ENCODE results near the gene TMEM266.

The TMEM266 gene

DNA sequence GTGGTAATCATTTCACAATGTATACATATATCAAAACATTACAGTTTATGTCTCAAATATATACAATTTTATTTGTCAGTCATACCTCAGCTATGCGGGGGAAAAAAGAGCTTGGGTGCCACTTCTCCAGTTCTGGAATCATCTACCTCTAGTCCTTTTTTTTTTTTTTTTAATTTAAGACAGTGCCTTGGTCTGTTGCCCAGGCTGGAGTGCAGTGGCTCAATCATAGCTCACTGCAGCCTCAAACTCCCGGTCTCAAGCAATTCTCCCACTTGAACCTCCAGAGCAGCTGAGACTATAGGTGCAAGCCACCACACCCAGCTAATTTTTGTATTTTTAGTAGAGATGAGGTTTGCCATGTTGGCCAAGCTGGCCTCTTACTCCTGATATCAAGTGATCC is 67.4 kb downstream of the TMEM266 start:
- no peak for DNase-seq (ENCODE audit: low read depth in 2 of 2)

DNA sequence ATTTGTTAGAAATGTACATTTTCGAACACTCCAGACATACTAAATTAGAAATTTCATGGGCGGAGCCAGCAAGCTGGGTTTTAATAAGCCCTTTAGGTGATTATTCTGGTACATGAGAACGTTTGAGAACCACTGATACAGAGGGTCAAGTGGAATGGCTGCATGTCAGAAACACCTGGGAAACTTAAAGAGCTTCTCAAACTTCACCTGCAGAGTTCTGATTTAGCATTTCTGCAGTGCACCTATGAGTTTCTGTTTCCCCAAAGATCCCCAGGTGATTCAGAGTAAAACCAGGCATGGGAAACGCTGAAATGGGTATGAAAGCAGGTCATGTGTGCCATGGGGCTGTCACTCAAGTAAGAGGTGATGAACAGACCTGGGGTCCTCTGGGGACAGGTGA is 68.1 kb downstream of the TMEM266 start:
- DNase-seq (ENCODE audit: low read depth in 2 of 2): no peak

DNA sequence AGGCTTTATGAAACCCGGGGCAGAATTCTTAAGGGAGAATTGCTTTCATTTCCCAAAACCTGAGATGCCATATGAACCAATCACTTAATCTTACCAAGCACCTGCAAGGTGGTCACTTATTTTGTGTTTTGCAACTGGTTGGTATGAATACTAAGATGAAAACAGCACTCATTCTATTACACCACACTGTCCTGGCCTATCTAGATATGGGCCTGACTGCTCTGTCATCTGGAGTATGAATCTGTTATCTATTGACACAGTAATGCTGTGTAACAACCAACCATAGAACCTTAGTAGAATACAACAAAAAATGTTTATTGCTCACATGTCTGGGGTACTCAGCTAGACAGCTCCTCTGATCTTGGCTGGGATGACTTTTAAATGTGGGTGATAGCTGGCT is 74.8 kb downstream of the TMEM266 start:
- no peak for DNase-seq (ENCODE audit: low read depth in 2 of 2)

DNA sequence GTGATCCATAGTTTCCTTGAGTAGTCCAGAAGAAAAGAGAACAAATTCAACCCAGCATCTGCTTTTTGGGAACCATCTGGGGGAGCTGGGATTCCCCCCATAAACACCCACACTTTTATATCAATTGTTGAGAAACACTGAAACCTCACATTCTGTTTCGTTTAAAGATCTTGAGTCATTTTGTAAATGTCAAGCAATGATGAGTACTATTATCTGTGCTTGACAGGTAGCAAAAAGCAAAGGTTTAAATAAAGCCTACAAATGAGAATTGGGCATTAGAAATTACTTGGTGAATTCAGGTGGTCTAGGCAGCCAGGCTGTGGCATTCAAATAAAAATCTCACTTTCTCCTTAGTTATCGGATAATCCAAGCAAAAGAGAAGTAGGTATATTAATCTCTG is 75.7 kb downstream of the TMEM266 start:
- no peak for DNase-seq (ENCODE audit: low read depth in 2 of 2)

DNA sequence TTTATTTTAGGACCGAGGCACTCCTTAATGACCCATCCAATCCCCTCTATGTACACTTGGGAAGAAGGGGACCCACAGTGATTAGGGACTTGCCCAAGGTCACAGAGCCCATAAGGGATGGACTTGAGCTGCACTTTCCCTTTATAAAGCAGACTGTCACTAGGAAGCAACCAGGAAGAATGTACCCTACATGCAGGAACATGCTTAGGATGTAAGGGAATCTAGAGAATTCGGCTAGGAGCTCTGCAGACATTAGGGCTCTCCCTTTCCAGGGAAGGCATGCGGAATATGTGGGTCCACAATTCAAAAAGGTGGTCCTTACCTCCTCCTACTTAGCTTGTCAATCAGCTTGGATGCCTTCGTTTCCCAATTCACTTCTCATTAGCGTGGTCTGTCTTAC is 78.7 kb downstream of the TMEM266 start:
- DNase-seq (ENCODE audit: low read depth in 2 of 2): no peak

DNA sequence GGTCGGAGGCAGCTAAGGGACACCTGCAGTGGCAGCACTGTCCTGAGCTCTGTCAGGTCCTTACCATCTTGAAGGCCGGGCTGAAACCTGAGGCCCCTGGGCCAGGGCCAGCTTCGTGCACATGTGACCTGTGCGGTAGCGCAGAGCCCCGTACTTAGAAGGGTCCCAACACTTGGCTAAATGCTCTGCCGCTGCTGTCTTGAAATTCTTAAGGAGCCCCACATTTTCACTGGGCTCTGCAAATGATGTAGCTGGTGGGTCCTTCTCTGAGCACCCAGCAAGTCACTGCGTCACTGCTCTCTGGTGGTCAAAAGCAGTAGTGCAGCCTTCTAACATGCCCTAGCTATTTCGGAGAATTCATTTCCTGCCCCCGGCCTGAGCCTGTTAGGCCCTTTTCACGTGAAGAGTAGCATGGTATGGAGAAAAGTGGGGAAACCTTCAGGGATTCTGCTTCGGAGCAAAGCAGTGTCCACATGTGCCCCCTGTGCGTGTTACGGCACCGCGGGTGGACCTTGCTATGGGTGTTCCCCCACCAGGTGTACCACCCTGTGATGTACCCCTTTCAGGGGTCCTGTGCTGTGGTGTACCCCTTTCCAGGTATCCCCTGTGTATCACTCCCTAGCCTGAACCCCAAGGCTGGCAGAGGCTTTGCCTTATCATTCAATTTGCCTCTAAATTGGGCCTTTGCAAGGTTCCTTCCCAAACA is 79.7 kb downstream of the TMEM266 start:
- peak; percentile 49 to 77 for DNase-seq (ENCODE audit: low read depth in 2 of 2)

DNA sequence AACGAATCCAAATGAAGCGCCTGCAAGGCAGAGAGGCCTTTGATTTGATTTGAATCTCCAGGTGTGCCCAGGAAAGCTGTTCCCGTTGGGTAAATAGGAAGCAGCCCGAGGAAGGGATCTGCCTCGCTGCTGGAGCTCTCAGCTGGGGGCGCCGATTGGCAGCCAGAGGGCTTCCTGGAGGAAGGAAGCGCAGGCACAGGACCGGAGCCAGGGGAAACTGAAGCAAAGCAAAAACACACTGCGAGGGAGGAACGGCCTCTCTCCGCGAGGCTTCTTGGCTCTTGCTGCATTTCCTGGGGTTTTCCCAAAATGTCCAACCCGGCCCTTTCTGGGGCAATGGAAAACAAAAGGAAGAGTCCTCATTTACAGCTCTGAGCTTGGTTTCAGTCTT is 80.3 kb downstream of the TMEM266 start:
- DNase-seq (ENCODE audit: low read depth in 2 of 2): no peak

DNA sequence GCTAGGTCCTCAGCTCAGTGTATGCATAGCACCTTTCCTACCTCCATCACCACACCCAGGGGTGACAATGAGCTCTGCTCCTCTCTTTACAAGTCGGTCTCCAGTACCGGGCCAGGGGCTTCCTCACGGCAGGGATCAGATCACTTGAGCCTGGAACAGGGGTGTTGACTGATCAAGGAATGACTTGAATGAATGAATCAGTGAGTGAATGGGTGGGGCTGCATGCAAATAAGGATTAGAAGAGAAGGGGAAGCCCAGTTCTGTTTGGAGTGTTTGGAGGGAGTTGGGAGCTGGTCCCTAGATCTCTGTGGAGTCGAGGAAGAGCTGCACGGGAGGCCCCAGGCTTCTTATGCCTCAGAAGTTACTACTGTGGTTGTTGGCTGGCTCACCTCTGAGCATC is 87.0 kb downstream of the TMEM266 start:
- DNase-seq (ENCODE audit: low read depth in 2 of 2): no peak

DNA sequence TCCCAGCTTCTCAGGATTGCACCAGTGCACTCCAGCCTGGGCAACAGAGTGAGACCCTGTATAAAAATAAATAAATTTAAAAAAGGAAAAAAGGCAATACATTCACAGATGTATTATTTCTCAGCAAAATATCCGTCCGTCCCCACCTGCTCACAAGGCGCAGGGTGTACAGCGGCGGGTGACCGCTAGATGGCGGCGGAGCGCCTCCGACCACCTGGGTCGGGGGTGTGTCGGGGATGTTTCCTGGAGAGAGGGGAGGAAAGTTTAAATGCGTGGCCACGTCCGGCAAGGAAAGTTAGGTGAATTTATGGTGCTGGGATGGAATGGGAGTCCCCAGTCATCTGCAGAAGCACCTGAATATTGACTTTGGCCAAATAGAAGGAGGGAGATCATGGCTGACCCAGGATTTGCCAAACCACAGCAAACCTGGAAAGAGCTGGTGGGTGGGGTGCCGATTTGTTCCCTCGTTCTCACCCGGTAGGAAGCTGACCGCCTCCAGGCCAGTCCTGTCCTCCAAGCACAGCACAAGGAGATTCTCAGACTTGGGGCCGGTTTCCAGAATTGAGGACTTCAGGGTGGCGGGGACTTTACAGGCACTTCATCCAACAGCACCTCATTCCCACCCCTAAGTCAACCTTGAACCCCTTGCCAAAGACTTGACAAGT is 88.3 kb downstream of the TMEM266 start:
- DNase-seq (ENCODE audit: low read depth in 2 of 2): peak; percentile 33 to 73

DNA sequence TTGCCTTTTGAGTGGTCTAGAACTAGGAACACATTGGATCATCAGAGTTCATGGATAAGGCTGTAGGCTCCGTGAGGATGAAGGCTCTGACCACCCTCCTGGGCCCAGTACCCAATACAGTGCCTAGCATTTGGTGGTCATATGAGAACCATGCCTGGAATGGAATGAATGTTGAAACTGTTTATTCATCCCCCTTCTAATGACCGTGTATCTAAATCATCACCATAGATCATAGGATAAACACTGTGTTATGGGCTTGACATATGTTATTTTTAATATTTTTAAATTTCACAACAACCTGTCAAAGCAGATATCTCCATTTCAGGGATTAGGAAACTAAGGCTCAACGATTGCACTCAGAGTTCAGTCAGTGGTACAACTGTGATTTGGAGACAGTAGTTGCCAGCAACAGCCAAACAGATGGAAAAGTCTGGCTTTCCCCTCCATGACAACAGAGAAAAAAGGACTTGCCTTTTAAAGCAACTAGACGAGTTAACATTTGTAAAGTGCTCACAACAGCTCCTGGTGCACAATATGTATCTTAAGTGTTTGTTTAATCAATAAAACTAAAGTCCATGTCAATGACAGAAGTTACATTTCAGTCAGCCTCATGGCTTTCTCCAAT is 89.6 kb downstream of the TMEM266 start:
- no peak for DNase-seq (ENCODE audit: low read depth in 2 of 2)

DNA sequence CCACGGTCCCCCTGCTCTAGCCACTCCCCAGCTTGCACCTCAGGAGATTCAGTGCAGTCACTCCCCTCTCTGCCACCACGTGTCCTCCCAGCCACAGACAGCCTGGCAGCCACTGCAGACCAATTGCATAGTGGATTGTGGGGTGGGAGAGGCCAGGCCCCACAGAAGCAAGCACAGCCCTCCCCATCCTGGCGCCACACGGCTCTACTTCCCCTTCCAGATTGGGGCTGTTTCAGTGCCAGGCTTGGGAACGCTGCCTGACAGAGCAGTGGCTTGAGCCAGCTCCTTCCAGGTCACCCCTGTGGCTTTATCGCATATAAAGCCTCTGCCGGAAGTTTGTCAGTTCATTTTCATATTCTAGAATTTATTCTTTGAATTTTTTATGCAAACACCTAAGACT is 90.7 kb downstream of the TMEM266 start:
- no peak for DNase-seq (ENCODE audit: low read depth in 2 of 2)

DNA sequence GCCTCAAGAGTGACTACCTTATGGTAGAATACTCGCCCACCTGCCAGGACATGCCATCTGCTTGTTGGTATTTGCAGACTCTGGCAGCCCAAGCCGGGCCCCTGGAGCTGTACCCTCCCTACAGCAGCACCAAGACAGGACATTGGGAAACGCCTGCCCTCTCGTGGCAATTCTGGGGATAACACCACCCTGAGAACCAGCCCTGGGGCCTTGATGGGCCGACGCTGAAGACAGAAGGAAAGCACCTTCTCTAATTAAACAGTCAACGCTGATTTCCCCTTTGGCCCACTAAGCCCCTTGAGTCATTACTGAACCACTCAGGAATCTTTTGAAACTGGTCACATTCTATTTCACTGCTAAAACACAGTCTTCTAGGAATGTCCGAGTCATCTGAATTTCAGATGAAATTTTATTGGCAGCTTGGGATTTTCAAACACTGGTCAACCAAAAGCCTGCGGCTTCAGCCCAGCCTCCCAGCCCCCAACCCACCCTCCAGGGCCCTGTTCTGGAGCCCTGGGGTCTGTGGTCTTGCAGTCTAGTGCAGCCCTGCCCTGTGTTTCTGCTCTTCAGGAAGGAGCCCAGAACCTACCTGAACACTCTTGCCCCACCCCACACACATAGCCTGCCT is 91.3 kb downstream of the TMEM266 start:
- peak; percentile 66 to 89 for DNase-seq (ENCODE audit: low read depth in 2 of 2)

DNA sequence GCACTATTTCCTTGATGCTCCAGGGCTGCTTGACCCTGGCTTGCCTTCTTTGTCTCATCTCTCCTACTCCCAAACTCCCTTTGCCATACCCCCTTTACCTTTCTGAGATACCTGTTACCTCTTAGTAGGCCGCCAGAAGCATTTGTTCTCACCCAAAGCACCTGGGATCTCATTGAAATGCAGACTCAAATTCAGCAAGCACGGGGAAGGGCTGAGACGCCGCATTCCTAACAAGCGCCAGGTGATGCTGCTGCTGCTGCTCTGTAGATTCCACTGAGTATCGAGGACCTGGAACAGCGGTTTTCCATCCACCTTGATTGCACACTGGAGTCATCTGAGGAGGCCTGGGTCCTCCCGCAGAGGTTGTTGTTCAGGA is 91.8 kb downstream of the TMEM266 start:
- no peak for DNase-seq (ENCODE audit: low read depth in 2 of 2)

DNA sequence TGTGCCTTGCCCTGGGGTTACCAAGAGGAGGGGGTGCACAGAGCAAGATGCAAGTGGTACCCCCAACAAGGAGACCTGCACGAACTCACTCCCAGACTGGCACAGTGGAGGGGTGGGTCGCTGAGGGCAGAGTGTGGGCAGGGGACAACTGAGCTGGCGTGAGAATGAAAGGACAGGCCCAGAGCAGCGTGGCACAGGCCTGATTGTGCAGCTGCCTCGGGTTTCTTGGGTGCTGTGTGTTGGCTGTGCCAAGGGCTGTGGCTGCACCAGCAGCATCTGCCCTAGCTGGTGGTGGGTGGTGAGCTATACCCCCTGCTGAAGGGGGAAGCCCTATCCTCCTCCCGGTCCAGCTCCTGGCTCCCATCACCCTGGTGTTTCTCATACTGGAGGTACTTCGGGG is 92.4 kb downstream of the TMEM266 start:
- no peak for DNase-seq (ENCODE audit: low read depth in 2 of 2)

DNA sequence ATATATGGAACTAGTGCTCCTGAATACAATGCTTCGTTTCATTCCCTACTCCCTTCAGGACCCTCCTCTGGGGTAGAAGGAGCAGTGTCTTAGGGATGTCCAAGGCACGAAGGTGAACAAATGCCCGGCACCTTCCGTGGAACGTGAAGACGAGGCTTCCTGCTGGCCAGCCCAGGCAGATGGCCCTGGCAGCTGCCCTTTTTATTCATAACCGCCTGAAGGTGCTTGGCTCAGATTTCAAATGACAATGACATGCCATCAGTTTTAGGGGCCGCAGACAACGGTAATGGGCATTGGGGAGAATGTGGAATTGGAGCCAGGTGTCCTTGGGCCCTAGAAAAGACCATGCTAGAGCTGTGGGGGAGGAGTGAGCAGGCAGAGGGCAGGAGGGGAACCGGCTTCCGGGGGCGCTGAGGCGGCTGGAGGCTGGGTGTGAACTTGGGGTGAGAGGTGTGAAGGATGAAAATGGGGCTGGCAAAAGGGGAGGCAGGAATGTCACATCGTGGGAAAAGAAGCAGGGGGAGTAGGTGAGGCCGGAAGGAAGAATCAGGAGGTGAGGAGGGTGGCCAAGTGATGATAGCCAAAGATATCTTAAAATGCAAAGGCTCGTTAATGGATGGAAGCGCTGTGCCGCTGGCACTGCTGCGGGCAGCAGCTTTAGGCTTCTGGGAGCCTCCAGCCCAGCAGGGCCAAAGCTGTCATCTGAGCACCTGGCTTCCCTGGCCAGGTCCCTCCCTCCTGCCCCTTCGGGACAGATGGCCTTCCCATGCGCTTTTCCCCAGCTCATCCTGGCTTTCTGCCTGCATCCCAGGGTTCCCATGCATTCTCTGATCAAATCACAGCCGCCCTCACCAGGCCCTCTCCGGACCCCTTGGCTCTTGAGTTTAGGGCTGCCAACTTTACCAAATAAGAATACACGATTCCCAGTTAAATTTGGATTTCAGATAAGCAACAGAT is 93.7 kb downstream of the TMEM266 start:
- no peak for DNase-seq (ENCODE audit: low read depth in 2 of 2)

DNA sequence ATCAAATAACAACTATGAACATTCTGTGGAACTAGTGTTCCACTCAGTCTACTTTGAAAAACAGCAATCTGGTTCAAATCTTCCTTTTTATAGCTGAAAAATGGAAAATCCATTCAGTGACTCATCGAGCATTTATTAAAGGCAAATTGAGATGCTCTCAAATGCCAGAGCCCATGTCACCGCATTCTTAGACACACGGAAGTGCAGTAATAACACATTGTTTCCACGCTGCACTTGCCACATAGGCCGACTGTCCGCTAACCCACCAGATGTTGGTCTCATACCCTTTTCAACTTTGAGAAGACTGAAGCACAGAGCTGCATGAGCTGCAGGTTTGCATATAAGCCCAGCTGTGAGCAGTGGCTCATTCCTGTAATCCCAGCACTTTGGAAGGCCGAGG is 95.9 kb downstream of the TMEM266 start:
- no peak for DNase-seq (ENCODE audit: low read depth in 2 of 2)

DNA sequence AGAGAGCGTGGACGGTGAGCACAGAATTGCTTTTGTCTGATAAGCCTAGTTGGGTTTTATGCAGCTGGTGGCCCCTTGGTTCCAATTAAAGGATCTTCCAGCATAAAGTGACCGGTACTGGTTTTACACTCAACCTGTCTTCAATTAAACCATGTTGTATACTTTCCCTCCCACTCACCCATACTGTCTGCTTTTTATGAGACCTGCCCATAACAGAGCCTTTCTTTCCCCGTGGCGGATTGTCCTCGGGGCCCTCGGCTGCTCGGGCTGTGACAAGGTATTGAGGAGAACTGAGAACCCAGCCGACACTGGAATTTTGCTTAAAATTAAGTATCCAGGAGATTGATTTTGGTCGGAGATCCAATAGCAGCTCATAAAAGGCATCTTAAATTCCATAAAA is 98.4 kb downstream of the TMEM266 start:
- no peak for DNase-seq (ENCODE audit: low read depth in 2 of 2)

DNA sequence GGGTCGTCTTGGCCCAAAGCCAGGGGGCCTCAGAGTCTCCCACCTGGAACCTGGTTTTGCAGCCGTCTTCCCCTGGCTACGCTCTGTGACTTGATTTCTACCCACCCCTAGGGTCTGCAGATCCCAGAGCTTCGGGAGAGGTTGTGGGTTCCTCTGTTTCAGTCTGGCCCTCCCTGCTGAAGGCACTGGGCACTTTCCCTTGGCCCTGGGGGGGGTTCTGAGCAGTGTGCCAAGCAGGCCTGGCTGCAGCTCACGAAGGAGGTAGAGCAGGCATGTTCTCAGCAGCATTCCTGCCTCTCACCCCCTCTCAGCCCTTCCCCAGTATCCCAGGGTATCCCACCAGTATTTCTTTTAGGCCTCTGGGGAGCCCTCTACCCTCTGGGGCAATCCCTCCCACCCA is 99.0 kb downstream of the TMEM266 start:
- DNase-seq (ENCODE audit: low read depth in 2 of 2): no peak

DNA sequence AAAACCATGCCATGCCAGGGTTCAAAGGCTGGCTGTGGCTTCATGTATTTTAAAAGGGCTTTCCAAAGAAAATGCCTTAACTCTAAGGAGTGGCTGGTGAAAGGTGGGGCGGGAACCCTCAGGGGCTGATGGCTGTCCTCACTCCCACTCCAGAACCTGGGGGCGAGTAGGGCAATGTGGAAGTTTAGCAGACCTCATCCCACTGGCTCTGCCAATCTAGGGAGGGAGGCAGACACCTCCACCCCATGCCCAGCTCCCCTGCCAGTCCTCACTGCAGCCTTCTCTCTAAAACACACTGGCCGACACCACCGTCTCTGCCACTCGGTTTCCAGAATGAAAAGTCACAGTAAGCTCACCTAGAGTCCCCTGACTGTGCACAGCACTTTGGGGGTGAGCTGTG is 99.5 kb downstream of the TMEM266 start:
- DNase-seq (ENCODE audit: low read depth in 2 of 2): no peak

DNA sequence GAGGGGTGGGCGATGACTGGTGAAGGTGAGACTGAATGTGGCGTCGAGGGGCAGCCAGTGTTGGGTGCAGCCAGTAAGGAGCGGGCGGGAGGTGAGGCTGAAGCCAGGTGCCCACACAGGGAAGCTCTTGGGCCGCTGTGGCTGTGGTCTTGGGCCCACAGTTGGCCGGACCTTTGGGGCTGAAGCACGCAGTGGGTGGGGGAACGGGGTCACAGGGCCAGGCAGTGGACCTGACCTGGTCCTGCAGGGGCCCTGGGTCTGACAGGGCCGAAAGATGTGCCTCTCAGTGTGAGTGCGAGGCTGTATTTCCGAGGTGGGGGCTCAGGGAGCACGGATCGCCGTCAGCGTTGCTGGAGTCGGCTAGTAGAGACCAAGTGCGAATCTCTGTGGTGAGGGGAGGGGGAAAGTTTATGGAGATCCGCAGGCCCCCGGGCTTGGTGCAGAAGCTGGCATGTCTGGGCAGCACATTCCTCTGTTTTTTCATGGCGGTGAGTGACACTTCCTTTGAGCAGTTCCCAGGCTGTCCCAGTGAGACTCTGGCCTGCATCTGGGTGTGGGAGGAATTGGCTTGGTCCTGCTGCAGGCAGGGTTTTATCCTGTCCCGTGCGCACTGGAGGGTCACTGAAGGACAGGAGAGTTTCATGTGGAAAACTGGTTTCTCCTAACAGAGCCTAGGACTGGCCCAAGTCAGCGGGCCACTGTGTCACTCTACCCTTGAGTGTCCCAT is 100.8 kb downstream of the TMEM266 start:
- DNase-seq (ENCODE audit: low read depth in 2 of 2): no peak
